GM23248 (cell line): ENCODE results near the gene TWNK.

ENCODE experiments used
- EZH2 ChIP-seq: fragments of 200-600 bp; sonication (generic); IDR thresholded peaks from 2 replicates; pipeline ENCODE4 v1.6.1; 2018; ENCODE audit warnings: antibody characterized with exemption, mild to moderate bottlenecking; ENCODE audit not compliant: insufficient read depth, poor library complexity, severe bottlenecking
- EZH2phosphoT487 ChIP-seq: fragments of 200-600 bp; sonication (generic); IDR thresholded peaks from 2 replicates; pipeline ENCODE4 v1.6.1; 2018; ENCODE audit warnings: antibody characterized with exemption, moderate library complexity, mild to moderate bottlenecking, low read depth; ENCODE audit not compliant: insufficient read depth

GRCh38 chr10:101015582-101015973, 28.2 kb downstream of the TWNK start:
- no peak for TF ChIP-seq EZH2
- no peak for TF ChIP-seq EZH2phosphoT487
